NCI-H1105 (cell line): ENCODE results near the gene PRELID1.
"Not testable (repeated sequence)": the region's sequence is repeated elsewhere in the genome, so short reads cannot be mapped to it uniquely, and the experiment has no call there.

Experiments used
- DNase-seq: peaks from one replicate; lab custom pipeline; 2025; lab: John Stamatoyannopoulos, UW

Gene PRELID1

DNA sequence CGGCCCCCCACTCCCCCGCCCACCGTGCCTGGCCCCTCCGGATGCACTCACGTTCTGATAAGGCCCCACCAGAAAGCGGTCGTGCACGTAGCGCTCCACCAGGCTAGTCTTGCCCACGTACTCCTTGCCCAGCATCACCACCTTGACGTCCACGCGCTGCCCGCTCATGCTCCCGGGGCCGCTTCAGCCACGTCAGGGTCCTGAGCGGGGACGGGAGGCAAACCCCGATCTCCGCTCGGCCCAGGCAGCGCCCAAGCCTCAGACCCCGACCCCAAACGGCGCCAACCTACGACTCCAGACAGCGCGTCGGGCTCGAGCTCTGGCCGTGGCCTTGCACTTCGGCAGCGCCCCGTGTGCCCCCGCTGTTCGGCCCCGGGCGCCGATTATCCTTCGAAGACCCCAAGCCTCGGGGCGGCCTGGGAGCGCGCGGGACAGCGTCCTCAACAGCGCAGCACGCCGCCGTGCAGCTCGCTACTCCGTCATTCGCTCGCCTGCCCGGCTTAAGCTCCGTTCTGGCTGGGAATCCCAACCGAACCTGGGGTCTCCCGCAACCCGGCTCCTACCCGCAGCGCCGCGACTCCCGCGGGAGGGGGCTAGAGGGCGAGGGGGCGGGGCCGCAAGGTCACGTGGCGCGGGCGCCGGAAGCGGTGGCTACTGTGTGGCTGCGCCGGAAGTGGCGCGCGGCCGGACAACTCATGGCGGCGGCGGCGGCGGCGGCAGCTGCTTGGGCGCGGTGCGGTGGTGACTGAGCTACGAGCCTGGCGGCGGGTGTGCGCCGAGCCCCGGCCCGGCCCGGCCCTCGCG is at the start of gene PRELID1, which contains the start of gene RAB24:
Gene PRELID1, plus strand, starts transcription at position 679 of the 804 bp plus-strand sequence. CDS start 187 bp downstream, outside the sequence.
Gene RAB24, minus strand, starts transcription at position 599 of the 804 bp plus-strand sequence. Its CDS starts 431 bp downstream, at position 168.
- peak; percentile 22 for DNase-seq

GRCh38 chr5:177256296-177256695 is 47.3 kb upstream of the PRELID1 start:
- no peak for DNase-seq

DNA sequence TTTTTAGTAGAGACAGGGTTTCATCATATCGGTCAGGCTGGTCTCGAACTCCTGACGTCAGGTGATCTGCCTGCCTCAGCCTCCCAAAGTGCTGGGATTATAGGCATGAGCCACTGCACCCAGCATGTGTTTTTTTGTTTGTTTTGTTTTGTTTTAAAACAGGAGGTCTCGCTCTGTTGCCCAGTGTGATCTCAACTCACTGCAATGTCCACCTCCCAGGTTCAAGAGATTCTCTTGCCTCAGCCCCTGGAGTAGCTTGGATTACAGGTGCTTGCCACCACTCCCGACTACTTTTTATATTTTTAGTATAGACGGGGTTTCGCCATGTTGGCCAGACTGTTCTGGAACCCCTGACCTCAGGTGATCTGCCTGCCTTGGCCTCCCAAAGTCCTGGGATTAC is 44.9 kb upstream of the PRELID1 start:
- DNase-seq, result not testable (repeated sequence)

DNA sequence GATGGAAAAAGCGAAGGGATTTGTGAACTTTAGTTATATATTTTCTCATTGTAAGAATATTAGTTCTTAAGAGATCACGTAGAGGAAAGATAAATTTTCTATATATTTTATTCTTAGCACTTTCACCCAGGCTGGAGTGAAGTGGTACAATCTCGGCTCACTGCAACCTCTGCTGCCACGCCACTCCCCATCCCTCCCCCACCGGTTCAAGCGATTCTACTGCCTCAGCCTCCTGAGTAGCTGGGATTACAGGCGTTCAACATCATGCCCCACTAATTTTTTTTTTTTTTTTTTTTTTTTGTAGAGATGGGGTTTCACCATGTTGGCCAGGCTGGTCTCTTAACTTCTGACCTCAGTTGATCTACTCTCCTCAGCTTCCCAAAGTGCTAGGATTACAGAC is 42.6 kb upstream of the PRELID1 start:
- no peak for DNase-seq

DNA sequence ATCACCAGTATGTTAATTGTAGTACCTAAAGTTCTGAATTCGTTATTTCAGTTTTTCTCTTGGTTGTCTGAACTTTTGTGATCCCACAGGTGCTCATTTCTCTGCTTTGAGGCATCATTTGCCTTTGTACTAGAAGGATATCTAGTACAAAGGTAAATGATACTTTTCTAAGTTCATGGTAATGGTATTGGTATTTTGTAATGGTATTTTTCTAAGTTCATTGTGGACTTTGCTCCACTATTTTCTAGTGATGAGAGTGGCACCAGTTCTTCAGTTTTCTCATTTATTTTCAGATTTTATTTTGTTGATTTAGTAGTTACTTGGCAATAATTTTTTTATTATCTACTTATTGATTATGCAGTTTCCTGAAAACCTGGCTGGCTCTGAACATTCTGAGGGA is 42.1 kb upstream of the PRELID1 start:
- no peak for DNase-seq

DNA sequence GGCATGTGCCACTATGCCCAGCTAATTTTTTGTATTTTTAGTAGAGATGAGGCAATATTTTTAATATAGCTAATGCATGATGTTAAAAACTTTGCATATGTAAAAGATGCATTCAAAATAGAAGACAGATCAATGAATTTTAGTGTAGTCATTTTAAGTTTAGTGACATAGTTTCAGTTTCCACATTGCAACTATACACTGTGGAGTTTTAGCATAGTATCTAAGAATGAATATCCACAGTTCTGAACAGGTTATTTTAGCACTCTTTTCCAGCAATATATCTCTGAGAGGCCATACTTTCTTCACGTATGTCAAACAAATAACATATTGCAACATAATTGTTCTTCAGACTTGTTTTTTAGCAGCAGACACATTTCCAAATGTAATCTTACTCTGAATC is 39.4 kb upstream of the PRELID1 start:
- no peak for DNase-seq

- DNase-seq, result no peak
These were observed 38.2 kb upstream of the PRELID1 start for GRCh38 chr5:177265395-177265794.

DNA sequence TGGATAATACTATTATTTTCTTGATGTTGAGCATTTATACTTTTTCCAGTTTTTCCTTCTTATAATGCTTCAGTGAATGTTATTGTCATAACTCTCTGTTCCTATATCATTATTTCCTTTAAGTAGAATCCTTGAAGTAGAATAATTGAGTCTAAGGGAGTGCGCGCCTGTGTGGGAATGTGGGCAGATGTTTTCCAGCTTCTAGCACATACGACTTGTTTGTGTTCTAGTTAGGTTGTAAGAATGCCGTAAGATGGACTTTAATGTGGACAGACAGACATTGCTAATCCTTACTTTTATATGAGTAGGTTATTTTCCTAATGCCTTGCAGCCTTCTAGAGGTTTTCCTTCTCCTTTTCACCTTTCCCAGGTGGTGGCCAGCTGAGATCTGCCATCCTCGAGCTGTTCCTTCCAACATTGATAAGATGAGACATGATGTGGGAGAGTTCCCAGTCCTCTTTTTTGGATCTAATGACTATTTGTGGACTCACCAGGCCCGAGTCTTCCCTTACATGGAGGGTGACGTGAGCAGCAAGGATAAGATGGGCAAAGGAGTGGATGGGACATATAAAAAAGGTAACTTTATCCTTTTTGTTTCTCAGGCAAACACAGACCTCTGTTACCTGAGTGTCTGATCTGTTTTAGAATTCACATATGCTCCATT is 34.2 kb upstream of the PRELID1 start:
- DNase-seq, result no peak

- no peak for DNase-seq
These were observed 33.6 kb upstream of the PRELID1 start for GRCh38 chr5:177269976-177270375.

DNA sequence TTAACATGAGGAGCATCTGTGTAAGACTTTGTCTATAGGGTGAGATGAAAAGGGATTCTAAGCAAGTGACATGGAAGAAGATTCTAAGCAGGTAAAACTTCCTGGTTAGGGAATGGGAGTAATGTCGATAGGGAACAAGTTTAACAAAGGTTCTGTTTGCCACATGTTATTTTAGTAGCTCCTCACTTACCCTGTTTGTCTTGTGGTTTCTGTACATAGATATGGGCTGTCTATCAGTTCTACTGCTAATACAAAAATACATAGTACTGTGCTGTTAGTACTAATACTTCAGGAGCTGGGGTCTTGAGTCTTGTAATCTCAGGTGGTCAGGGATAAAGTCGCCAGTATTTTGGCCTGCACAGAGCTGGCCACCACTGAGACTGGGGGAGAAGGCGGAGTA is 32.9 kb upstream of the PRELID1 start:
- no peak for DNase-seq

DNA sequence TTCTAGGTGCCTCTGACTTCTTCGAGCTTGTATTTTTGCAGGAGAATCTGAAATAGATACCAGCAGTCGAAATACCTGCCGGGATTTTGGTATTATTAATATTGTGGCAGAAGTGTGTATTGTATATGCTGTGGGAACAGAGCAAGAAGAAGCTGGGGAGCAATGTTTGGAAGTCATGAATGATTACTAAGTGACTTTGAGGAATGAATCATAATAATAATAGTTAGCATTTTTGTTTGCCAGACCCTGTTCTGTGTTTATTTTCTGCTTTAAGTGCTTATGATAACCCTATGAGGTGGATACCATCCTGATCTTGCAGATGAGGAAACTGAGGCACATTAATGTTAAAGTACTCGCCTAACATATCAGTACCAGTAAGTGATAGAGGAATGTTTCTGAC is 32.5 kb upstream of the PRELID1 start:
- DNase-seq, result no peak

GRCh38 chr5:177275883-177276282 is 27.7 kb upstream of the PRELID1 start:
- no peak for DNase-seq

- DNase-seq, result no peak
These were observed 26.7 kb upstream of the PRELID1 start for GRCh38 chr5:177276886-177277285.

DNA sequence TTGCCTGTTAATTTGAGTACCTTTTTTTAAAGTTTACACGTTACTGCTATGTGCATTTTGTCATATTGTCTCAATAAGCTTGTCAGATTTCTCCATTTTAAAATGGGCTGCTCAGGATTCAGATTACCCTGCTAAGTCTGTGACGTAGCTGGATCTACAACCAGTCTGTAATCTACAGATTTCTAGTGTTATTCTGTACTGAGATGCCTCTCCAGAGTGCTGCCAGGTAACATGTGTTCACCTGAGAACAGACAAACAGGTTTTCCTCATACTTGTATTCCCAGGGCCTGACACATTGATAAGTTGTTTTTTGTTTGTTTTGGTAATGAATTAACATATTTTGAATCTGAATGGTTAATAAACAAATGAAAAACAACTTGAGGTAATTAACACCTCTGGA is 15.4 kb upstream of the PRELID1 start:
- DNase-seq, result no peak

DNA sequence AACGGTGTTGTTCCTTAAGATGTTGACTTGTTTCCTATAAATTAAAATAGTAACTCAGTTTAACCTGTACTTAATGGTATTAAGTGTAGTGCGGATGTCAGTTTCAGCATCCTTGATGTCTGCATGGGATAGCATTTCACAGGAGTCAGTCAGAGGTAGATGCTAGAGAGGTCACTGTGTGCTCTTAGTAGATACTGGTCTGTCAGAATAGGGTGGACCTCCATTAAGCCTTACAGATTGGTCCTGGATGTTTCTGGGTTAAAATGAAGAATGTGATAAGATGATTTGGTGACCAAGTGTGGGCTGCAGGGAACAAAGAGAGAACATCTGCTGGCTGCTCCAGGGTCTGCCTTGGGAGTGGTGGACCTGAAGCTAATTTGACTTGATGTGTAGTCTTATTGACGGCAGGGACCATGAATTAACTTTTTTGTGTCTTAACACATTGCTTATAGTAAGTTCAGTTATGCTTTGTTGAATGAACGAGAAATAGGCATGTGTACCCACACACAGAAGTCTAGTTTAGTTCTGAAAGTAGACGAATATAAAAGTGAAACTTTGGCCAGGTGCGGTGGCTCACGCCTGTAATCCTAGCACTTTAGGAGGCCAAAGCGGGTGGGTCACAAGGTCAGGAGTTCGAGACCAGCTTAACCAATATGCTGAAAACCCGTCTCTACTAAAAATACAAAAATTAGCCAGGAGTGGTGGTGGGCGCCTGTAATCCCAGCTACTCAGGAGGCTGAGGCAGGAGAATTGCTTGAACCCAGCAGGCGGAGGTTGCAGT is 12.6 kb upstream of the PRELID1 start:
- no peak for DNase-seq

- DNase-seq, result no peak
These were observed 11.9 kb upstream of the PRELID1 start for GRCh38 chr5:177291735-177292134.

DNA sequence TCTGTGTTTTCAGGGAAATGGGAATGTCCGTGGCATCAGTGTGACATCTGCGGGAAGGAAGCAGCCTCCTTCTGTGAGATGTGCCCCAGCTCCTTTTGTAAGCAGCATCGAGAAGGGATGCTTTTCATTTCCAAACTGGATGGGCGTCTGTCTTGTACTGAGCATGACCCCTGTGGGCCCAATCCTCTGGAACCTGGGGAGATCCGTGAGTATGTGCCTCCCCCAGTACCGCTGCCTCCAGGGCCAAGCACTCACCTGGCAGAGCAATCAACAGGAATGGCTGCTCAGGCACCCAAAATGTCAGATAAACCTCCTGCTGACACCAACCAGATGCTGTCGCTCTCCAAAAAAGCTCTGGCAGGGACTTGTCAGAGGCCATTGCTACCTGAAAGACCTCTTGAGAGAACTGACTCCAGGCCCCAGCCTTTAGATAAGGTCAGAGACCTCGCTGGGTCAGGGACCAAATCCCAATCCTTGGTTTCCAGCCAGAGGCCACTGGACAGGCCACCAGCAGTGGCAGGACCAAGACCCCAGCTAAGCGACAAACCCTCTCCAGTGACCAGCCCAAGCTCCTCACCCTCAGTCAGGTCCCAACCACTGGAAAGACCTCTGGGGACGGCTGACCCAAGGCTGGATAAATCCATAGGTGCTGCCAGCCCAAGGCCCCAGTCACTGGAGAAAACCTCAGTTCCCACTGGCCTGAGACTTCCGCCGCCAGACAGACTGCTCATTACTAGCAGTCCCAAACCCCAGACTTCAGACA is 9.6 kb upstream of the PRELID1 start:
- DNase-seq, result no peak

DNA sequence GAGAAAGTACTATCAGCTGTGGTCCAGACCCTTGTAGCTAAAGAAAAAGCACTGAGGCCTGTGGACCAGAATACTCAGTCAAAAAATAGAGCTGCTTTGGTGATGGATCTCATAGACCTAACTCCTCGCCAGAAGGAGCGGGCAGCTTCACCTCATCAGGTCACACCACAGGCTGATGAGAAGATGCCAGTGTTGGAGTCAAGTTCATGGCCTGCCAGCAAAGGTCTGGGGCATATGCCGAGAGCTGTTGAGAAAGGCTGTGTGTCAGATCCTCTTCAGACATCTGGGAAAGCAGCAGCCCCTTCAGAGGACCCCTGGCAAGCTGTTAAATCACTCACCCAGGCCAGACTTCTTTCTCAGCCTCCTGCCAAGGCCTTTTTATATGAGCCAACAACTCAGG is 9.0 kb upstream of the PRELID1 start:
- DNase-seq, result no peak

DNA sequence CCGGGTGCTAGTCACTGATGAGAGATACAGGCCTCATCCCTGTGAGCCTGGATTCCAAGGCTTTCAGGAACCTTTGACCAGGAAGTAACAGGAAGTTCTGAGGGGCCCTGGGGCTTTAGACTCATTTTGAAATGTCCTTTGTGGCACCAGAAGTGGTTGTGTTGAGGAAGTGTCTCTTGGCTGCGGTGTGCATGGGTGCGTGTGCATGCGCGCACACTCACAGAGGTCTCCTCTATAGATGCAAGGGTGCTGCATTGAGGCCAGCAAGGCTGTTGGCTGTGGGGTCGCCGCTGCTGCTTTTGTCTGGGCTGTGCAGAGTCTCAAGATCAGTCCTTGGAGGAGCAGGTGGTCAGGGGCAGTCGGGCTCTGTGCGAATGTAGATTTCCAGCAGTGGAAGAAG is 7.7 kb upstream of the PRELID1 start:
- no peak for DNase-seq

GRCh38 chr5:177296581-177296980 is 7.0 kb upstream of the PRELID1 start:
- DNase-seq, result no peak

DNA sequence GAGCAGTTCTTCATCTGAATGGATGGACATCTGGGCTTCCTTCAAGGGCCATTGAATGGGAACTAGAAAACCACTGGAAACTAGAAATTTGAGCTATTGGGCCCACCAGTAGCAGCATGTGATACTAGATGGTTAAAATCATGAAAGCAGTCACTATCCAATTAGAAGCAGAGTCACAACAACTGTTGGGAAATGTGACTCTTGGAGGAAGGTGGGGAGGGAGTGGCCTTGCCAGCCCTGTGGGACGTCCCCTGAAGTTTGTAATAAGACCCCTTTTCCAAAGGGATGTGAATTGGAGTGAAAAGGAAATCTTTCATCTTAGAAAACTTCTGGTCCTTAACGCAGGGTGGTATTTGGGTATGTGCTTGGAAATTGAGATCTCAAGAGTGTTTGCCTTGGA is 5.7 kb upstream of the PRELID1 start:
- no peak for DNase-seq

GRCh38 chr5:177299697-177300096 is 3.9 kb upstream of the PRELID1 start:
- DNase-seq, result no peak
